ENCODE data around the gene ABCA8. TPM values are rescaled to one million over a fixed set of nuclear protein-coding genes. Genes with fewer than 3 reads are reported as not detected.

Gene ABCA8
- total and polyA plus RNA-seq, 2 of the 8 experiments (the other 6 are each of a cell fraction or from before 2014, with no cell fraction given), result not detected

DNA sequence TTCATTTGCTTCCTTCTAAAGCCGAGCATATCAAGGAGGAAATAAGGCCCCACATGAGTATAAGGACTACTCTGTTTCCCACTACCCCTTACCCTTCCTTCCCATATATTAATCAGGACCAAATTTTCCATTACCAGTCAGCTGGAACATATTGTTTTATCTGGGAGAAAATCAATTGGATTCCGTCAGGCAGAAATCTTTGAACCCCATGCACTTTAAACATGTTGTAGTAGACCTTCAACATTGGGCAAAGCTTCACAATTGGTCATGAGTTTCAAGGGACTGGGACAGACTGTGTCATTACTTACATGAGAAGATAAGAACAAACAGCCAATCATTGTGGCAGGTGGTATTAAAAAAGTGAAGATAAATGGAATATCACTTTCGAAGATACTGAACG lies 70.3 kb downstream of the ABCA8 start:
- Histone ChIP-seq H2AK5ac (ENCODE audit: low read depth, low read length) (no peak overlapping the region), H3K56ac (replicated peaks; ENCODE audit: insufficient read length, low read depth, low read length) (no peak overlapping the region), H3K23me2 (ENCODE audit: low read depth, low read length) (no peaks in the 10 kb centered on the region), H2BK120ac (replicated peaks; ENCODE audit: low read depth, low read length) (no peak overlapping the region), H3K36me3 (ENCODE audit: control insufficient read depth in 2 of 4, insufficient read depth in 4 of 4, low read length in 3 of 4) (no peaks in the 10 kb centered on the region), H3K23ac (ENCODE audit: insufficient read length) (no peak overlapping the region), H2BK15ac (ENCODE audit: low read length) (no peak overlapping the region), H4K91ac (replicated peaks; ENCODE audit: insufficient read length, low read length) (no peak overlapping the region), H4K5ac (ENCODE audit: insufficient read length, low read depth, low read length) (no peak overlapping the region), H3K4me1 (replicated peaks in 1 of 4; ENCODE audit: control insufficient read depth in 3 of 4, insufficient read depth in 4 of 4, low read length in 3 of 4) (no peaks in the 10 kb centered on the region), H2BK5ac (ENCODE audit: low read depth, low read length) (no peak overlapping the region), H2BK20ac (ENCODE audit: low read length) (no peak overlapping the region), H3K79me1 (ENCODE audit: low read depth, low read length) (no peaks in the 10 kb centered on the region), H4K8ac (ENCODE audit: extremely low read depth, insufficient read depth, low read length) (no peak overlapping the region), H2BK12ac (ENCODE audit: low read depth, low read length) (no peak overlapping the region), H3K9ac (replicated peaks in 1 of 4; ENCODE audit: extremely low read depth in 1 of 4, low read depth in 3 of 4, low read length in 3 of 4) (no peak overlapping the region), H3K79me2 (ENCODE audit: control insufficient read depth in 1 of 2, insufficient read depth in 2 of 2, low read length in 2 of 2) (no peaks in the 10 kb centered on the region), H3K9me3 (ENCODE audit: insufficient read depth in 2 of 2, low read depth in 1 of 2, low read length in 1 of 2) (no peaks in the 10 kb centered on the region), H3K4me2 (ENCODE audit: insufficient read depth in 1 of 2, low read depth in 2 of 2, low read length in 2 of 2) (no peak overlapping the region), H2AFZ (ENCODE audit: low read length) (no peak overlapping the region), H3K4me3 (ENCODE audit: extremely low read depth in 1 of 4, insufficient read depth in 2 of 4, low read depth in 3 of 4, low read length in 4 of 4) (no peak overlapping the region), H3K4ac (replicated peaks; ENCODE audit: insufficient read length, low read depth, low read length) (no peak overlapping the region), H3K27ac (ENCODE audit: low read depth, low read length) (no peak overlapping the region), H4K20me1 (replicated peaks in 1 of 2; ENCODE audit: control insufficient read depth in 1 of 2, insufficient read depth in 2 of 2, low read length in 2 of 2) (no peaks in the 10 kb centered on the region), H3K14ac (ENCODE audit: insufficient read length) (no peak overlapping the region), H3K18ac (ENCODE audit: extremely low read depth, low read length) (no peak overlapping the region), H3K27me3 (replicated peaks in 1 of 4; ENCODE audit: control insufficient read depth in 3 of 4, extremely low read depth in 1 of 4, insufficient read depth in 3 of 4, low read length in 3 of 4) (no peaks in the 10 kb centered on the region)
- ChIA-PET CTCF (ENCODE audit: partially characterized antibody) (interaction anchor here (0.7 to 1.1 kb wide), 2 partner anchors 24 to 26 kb away, joined by 3 read pairs; no protein-coding TSS in a partner anchor), POLR2A (ENCODE audit: partially characterized antibody) (no interaction called here)
- DNase-seq (ENCODE audit: low read depth in 1 of 2, low spot score in 2 of 2) (no peak), FAIRE-seq (no peak)
- no peak for TF ChIP-seq EP300 (IDR thresholded peaks at IDR 0.05; ENCODE audit: borderline replicate concordance in 1 of 2, low read depth in 2 of 2, low read length in 2 of 2)
- TF ChIP-seq NANOG (IDR thresholded peaks at IDR 0.05; ENCODE audit: insufficient read depth, low read depth, low read length, poor library complexity, severe bottlenecking), result no peak
- TF ChIP-seq TBP (IDR thresholded peaks at IDR 0.05; ENCODE audit: low read depth, low read length), result no peak
- WGBS, 2 experiments (ENCODE audit: extremely low coverage in 1 of 2, insufficient coverage in 1 of 2, insufficient read length in 1 of 2, insufficient replicate concordance in 2 of 2, low coverage in 1 of 2, low lambda C conversion rate in 2 of 2, missing lambda C conversion rate in 1 of 2), result 94% methylated on average over 4 of the region's 4 CpGs; no CpG with 5 or more reads in 1 of the 2 experiments
